Colon (tissue), 2 donors: ENCODE results near the gene SSC5D.

Experiments
- FAIRE-seq: peaks from 2 replicates; lab custom pipeline; 2012; peaks lifted over from hg19 to GRCh38; lab: Jason Lieb, UNC
- donor health status: control.
- donor health status: control.

The SSC5D gene

DNA sequence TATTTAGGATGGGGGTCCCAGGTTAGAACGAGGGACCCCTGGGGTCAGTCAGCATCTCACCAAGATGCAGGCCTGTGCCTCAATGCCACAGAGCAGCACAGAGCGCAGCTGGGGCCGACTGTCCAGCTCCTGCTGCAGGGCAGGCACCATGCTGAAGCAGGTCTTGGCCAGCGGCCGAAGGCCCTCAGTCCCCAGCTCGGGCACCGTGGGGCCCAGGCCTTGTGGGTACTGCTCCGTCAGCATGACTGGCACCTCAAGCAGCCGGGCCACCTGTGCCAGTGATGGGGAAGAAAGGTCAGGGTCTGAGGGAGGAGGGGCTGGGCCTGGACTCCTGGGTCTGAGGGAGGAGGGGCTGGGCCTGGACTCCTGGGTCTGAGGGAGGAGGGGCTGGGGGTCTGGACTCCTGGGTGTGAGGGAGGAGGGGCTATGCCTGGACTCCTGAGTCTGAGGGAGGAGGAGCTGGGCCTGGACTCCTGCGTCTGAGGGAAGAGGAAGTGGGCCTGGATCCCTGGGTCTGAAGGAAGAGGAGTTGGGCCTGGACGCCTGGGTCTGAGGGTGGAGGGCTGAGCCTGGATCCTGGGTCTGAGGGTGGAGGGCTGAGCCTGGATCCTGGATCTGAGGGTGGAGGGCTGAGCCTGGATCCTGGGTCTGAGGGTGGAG lies 32.5 kb upstream of the SSC5D start:
- no peak for FAIRE-seq

DNA sequence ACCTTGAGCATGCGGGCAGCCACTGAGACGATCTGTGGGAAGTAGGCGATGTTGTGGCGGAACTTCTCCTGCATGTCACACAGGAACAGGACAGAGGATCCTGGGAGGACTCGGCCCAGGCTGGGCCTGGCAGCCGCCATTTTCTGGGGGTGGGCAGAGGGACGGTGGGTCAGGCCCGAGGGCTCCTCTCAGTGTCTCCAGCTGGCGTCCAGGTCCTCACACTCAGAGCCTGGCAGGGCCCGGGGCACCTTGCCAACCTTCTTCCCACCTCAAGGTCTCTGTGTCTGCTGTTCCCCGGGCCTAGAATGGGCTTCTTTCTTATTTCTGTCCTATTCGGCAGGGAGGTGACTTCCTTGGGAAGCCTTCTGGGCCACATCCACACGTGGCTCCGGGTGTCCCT lies 31.9 kb upstream of the SSC5D start:
- no peak for FAIRE-seq

DNA sequence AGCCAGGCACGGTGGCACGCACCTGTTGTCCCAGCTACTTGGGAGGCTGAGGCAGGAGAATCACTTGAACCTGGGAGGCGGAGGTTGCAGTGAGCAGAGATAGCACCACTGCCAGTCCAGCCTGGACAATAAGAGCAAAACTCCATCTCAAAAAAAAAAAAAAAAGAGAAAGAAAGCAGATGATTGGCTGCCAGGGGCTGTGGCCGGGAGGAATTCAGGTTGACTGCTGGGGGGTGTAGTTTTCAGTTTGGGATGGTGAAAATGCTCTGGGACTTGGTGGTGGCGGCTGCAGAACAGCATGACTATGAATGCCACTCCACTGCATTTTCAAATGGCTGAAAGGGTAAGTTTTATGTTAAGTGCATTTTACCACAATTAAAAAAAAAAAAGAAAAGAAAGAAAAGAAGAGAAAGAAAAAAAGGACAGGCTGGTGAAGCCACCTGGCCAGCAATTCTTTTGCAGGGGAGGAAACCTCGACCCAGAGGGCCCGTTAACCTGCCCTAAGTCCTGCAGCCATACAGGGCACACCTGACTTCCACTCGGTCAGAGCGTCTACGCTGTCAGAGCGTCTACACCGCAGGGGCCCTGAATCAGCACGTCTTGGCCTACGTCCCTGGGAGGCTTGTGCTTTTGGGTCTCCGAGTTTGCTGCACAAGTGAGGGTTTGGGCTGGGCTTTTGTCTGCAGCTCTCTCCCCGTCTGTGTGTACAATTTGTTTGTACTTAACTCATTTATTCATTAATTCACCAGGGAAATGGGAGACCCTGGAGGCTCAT lies 30.4 kb upstream of the SSC5D start:
- no peak for FAIRE-seq

DNA sequence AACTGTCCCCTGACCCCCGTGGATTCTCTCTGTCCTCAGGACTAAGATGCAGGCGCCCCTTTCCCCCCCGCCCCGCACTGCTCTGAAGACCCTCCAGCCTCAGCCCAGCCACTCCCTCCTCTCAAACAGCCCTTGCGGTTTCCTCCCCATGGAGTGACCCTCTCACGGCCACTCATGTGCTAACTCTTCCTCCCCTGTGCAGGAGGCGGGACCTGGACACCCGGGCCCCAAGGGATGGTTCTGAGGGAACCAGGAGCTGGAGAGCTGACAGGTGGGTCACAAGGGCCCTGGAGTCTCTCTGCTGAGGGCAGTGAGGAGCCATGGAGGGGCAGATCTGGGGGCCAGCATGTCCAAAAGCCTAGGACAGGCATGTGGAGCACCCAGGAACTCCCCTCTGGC lies 28.7 kb upstream of the SSC5D start:
- no peak for FAIRE-seq

DNA sequence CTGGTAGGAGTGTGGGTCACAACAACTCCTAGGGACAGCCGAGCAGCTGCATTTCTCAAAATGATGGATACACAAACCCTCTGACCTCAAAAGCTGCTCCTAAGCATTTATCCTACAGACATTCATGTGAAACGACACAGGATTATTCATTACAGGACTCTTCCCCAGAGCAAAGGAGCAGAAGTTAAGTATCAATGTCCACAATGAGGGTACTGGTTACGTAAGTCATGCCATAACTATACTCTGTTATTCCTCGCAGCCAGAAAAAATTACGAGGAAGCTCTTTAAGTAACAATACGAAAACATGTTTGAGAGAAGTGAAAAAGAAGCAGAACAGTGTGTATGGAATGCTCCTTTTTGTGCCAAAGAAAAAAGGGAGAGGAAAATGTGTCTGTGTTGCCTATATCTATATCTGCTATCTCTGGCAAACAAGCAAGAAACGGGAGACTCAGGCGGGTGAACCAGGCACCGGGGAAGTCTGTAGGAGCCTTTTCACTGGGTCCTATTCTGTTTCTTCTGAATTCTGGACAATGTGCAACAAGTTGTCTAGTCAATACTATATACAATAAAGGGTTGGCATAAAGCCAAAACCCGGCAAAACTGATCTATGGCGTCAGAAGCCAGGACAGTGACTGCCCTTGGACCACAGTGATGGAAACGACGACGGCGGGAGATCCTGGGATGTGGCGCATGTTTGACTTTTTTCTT lies 28.1 kb upstream of the SSC5D start:
- FAIRE-seq: no peak

DNA sequence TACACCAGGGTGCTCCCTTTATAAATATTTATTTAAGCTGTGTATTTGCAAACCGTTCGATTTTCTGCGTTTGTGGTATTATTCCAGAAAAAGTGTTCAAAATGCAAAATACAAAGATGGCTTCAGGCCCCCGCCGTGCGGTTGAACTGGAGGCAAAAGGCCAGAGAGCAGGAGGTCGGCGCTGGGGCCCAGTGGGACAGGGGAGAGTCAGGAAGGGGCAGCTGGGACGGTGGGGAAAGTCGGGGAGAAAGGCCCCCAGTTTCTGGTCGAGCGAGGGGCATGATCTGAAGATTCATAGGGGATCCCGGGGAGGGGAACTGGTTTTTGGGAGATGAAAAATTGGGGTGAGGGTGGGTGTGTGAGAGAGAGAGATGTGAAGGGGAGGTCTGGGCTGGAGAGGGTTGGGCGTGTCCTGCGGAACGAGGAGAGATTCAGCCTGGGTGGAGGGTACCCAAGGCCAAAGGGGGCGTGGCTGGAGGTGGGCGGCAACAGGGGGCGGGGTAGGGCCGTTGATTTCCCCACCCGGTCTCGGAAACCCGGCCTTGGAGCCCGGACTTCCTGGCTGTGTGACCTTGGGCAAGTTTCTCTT lies 27.5 kb upstream of the SSC5D start:
- no peak for FAIRE-seq

DNA sequence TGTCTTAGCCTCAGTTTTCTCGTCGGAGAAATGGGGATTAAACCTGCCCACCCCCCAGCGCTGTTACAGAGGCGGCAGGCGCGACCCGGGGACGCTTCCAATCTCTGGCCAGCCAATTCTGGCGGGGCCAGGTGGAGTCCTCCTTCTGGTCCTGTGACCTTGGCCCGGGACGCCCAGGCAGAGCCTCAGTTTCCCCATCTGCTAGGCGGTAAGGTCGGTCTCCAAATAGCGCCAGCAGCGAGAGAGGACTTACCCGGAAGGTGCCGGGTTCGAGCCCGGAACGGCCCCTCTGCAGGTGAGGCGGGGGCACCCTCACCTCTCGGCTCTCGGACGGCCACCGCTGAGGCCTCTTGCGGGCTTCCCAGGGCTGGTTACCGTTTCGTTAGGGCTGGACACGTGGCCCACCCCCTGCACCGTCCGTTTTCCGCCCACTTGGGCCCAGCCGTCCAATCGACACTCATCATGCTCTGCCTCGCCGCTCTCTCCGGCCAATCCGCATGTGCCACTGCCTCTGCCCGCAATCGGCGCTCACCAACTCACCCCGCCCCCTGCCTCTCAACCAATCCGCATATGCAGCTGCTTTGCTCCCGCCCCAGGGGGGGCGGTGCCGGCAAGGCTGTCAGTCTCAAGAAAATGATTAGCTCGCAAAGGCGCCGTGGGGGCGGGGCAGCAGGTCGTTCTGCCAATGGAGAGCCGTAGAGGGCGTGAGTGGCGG lies 26.8 kb upstream of the SSC5D start, which contains the start of gene ISOC2:
Gene ISOC2, minus strand, starts transcription at position 384 of the 715 bp plus-strand sequence. CDS start 5,156 bp downstream, outside the sequence.
- peak; percentile 87 for FAIRE-seq

DNA sequence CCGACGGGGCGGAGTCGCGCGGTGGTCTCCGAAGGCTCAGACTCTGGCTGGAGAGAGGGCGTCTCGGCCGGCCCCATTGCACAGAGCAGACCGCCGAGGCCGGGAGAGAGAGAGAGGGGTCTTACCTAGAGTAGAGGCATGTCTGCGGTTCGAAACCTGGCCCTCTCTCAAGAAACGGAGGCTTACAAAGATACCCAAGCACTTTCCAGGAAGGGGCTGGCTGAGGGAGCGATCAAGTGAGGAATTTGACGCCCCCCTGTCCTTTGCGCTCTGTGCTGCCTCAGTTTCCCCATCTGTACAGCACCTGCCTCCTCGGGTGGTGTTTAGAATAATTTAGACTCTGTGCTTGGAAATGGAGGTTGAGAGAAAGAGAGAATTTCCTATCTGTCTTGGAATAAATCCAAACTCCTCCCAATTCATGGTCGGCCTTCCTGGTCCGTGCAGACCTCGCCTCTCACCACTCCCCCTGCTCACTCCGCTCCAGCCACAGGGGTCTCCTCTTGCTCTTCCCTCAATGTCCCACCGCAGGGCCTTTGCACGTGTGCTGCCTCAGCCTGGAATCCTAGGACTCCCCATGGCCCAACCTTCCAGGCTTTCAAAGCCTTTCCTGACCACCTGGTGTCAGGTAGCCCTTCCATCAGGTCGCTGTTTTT lies 26.1 kb upstream of the SSC5D start:
- no peak for FAIRE-seq

DNA sequence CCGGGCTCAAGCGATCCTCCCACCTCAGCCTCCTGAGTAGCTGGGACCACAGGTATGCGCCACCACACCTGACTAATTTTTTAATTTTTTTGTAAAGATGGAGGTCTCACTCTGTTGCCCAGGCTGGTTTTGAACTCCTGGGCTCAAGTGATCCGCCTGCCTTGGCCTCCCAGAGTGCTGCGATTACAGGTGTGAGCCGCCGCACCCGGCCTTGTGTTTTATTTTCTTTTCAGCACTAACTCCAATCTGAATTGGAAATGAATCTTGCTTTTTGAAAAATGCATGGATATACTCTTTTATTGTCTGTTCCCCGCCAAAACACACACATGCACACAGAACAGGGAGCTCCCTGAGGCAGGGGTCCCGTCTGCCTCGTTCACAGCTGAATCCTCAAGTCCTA lies 25.5 kb upstream of the SSC5D start:
- no peak for FAIRE-seq

DNA sequence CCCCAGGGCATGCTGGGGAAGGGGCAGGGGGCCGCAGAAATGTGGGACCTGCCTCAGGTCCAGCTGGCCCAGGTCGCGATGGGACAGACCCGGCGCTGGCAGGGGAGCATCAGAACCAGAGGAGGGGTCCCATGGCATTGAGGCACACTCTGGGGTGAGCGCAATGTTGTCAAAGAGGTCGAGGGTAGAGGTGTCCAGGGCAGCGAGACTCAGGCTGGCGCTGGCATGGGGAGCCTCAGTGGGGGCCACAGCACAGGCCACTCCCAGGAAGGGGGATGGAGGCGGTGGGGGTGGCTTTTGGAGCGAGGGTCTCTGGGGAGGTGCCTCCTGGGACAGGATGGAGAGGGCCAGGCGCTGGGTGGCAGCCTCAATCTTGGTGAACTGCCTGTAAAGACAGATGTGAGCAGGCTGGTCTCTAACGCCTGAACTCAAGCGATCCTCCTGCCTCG lies 24.6 kb upstream of the SSC5D start:
- FAIRE-seq: no peak

DNA sequence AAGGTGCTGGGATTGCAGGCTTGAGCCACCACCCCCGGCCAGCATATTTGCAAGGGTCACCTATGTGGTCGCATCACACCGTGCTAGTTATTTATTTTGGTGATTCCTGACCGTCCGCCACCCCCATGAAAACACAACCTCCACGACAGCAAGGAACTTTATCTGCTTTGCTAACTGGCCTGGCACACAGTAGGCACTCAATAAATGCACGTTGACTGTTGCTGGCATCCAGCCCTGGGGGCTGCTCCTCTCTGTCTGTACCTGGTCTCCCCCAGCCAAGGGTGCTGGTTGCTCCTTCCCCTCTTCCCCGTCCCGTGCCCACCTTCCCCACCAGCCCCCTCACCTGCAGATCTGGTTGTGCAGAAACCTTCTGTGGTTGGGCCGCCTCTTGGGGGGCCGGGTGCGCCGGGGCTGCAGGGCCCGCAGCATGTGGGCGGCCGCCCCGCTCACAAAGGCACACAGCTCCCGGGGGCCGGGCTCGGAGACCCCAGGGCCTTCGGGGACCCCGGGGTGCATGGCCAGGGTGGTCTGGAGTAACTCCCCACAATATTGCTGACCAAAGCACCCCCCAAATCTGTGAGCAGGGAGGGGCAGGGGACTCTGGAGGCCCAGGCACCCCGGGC lies 24.1 kb upstream of the SSC5D start:
- FAIRE-seq: no peak

DNA sequence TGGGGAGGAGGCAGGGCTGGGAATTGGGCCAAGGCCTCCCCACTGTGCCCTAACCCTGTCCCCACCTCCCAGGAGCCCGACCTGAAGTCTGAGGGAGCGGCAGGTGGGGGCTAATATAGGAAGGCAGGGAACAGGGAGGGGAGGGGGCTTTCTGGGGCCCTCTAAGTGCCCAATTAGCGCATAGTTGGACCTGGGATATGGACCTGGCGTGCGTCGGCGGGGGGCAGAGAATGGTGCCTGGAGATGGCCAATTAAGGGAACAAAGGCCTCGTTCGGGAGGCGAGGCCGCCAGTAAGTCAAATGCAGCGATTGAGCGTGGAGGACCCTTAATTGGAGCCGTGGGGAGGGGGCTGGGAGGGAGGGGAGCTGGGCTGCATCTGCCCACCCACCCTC lies 23.6 kb upstream of the SSC5D start, which contains the start of gene C19orf85:
Gene C19orf85, minus strand, starts transcription at position 90 of the 393 bp plus-strand sequence. CDS start 197 bp downstream, outside the sequence.
- FAIRE-seq: no peak

DNA sequence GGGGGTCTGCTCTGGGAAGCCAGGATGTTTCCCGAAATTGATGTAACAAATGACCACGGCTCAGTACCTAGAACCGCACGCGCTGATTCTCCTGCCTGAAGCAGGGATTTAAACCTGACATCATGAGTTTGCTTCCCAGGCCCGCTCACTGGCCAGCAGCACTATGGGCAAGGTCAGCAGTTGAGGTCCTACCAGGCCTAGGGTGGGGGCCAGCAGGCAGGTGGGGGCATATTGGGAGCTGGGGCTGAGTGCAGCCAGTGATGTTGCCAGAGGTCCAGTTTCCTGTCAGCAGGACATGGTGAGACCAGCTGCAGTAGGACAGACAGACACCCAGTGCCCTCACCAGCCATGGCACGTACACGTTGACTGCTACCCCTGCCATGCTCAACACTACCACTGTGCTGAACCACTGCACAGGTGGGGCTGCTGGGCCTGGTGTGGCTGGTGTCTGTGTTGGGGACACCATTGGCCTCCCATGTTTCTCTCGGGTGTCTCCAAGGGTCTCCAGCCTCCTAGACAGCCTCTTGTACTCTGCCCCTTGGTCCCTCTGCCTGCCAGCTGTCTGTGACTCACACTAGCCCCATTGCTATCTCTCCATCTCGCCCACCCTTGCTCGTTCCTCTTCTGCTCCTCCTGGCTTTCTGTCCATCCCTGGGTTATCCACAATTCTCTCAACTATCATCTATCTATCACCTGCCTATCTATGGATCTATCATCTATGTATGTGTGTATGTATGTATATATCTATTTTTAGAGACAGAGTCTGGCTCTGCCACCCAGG lies 22.6 kb upstream of the SSC5D start:
- FAIRE-seq: no peak

DNA sequence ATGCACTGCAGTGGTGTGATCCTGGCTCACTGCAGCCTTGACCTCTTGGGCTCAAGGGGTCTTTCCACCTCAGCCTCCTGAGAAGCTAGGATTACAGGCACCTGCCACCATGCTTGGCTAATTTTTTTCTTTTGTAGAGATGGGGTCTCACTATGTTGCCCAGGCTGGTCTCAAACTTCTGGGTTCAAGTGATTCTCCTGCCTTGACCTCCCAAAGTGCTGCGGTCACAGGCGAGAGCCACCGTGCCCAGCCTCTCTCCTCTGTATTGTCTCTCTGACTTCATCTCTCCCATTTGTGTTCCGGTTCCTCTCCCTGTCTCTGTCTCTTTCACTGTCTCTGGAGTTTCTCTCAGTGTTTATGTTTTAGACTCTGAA lies 22.0 kb upstream of the SSC5D start:
- no peak for FAIRE-seq

DNA sequence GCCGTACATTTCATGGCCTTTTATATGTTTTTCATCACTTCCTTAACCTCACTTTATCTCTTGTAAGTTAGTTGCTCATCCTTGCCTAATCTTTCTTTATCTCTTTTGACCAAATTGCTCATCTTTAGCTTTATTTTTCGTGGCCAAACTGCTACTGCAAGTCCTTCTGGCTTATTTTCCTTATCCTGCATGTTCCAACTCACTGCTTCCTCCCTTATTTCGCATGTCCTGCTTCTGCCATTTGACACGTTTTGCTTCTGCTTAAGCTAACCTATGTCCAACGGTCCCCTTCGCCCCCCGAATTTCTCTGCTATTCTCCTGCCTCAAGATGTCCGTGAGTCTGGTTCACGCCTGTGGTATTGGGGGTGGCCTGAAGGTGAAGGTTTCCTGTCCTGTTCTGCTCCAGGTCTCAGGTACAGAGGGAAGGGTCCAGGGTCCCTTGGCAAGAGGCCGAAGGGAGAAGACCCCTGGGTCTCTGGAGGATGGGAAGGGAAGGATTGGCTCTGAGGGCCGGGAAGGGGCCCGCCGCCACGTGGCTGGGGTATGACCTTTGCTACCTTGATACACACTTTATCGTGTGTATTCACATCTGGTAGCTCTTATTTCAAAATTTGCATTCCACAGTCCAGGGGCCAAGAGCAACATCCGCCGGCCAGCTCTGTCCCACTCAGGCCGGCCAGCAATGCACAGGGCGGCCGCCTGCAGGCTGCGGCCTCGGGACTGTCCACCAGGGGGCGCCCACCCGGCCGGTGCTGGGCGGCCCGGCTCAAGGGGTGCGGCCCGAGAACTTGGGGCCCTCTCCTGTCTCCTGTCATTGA lies 20.8 kb upstream of the SSC5D start:
- no peak for FAIRE-seq

DNA sequence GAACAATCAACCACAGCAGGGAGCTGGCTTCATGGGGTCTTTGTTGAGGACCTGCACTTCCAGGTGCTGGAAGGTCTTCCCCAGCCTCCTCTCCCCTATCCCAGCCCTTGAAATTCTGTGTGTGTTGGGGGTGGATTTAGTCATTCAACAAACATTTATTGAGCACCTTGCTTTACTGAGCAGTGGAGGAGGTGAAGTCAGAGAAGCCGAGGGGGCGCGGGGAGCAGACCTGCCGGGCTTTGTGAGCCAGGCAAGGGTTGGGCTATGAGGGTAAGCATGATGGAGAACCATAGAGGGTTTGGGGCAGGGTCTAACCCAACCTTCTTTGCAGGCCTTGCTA lies 20.2 kb upstream of the SSC5D start:
- no peak for FAIRE-seq

DNA sequence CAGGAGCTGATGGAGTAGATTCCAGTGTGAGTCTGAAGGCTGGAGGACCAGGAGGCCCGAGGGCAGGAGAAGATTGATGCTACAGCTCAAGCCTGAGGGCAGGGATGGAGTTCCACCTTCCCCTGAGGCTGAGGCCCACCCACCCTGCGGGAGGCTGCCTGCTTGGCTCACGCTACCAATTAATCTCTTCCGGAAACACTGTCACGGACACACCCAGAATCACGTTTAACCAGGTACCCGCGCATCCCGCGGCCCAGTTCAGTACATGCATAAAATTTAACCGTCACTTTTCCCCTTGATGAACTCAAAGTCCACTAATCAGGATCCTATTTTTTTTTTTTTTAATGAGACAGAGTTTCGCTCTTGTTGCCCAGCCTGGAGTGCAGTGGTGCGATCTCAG lies 17.0 kb upstream of the SSC5D start:
- FAIRE-seq: no peak

DNA sequence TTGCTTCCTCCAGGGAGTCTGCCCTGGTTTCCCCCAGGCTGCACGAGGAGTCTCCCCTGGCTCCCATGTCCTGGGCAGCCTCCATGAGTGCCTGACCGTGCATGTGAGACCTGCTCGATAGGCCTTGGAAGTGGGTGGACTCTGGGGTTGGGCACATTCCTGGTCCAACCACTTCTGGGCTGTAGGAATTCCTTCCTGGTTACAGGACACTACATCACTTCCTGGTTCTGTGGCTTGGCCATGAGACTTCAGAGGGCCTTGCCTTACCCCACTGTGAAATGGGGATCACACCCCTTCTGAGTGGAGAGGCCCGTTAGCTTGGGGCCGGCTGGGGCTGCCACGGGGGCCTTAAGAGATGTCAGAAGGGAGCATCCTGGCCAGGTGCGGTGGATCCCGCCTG lies 15.8 kb upstream of the SSC5D start:
- no peak for FAIRE-seq

DNA sequence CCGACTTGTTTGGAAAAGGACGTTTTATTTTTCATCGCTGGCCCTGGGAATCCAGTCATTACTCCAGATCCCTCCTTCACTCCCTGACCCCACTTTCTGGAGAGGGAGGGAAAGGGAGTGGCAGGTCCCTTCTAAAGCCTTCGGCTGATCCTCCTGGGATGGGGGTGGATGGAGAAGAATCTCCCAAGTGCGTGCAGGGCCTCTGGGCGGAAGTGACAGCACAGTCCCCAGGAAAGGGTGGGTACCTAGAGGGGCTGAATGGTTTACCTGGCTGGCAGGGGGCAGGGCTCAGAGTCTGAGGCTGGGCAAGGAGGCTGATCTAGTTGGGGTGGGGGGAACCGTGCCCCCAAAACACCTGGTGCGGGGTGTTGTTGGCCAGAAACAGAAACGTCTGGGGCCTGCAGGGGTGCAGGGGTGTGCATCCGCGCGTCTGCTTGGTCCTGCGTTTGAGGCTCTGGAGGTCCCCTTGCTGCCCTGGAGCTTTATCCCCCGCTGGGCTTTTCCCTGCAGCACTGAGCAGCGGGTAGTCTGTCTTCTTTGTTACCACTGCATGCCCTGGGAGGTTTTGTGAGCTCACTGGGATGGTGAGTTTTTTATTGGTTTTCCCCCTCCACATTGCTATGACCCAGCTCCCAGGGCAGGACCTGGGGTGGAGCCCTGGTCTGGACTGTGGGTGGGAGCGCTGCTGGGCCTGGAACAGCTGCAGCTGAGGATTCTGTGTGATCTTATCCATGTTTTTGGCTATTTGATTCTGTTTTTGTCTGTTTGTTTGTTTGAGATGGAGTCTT lies 14.8 kb upstream of the SSC5D start:
- no peak for FAIRE-seq
